A673 (cell line): ENCODE measurements around the gene TWIST1. TPM values are rescaled to one million over a fixed set of nuclear protein-coding genes. Genes with fewer than 3 reads are reported as not detected.

Experiments
- BruUV-seq: library from RNA; stranded (reverse); fragments of 400-500 nt; replicated peaks from 2 replicates; lab custom pipeline; 2021; lab: Mats Ljungman, UMichigan
- CTCF ChIA-PET: fragments of 300-600 bp; sonication (Branson Sonifier 250); formaldehyde crosslinking; loops from one replicate; lab custom pipeline; 2022; ENCODE audit warnings: antibody characterized with exemption; lab: Charles Lee
- POLR2A ChIA-PET: fragments of 300-600 bp; sonication (Branson Sonifier 250); formaldehyde crosslinking; loops from one replicate; lab custom pipeline; 2022; ENCODE audit warnings: antibody characterized with exemption; ENCODE audit not compliant: low non-redundant PET; lab: Charles Lee
- DNase-seq: peaks from one replicate; pipeline ENCODE4 v3.0.0-alpha.2; 2015; ENCODE audit warnings: low spot score
- H3K27ac ChIP-seq: fragments of 200-600 bp; sonication (generic); 2 replicates; pipeline ENCODE4 v1.5.1; 2016; ENCODE audit warnings: mixed run types, low read depth, mild to moderate bottlenecking, mixed read lengths, antibody characterized with exemption, low read length; ENCODE audit not compliant: poor library complexity, severe bottlenecking
- H3K27me3 ChIP-seq: fragments of 200-600 bp; sonication (generic); replicated peaks from 2 replicates; pipeline ENCODE4 v1.6.1; 2017; ENCODE audit warnings: mixed run types, low read depth, mild to moderate bottlenecking, mixed read lengths, antibody characterized with exemption, low read length; ENCODE audit not compliant: insufficient read depth, poor library complexity
- H3K36me3 ChIP-seq: fragments of 200-600 bp; sonication (generic); 2 replicates; pipeline ENCODE4 v1.6.1; 2016; ENCODE audit warnings: mixed run types, mild to moderate bottlenecking, mixed read lengths, antibody characterized with exemption, low read length; ENCODE audit not compliant: insufficient read depth, poor library complexity, severe bottlenecking
- H3K4me1 ChIP-seq: fragments of 200-600 bp; sonication (generic); 2 replicates; pipeline ENCODE4 v1.6.1; 2017; ENCODE audit warnings: mixed run types, mild to moderate bottlenecking, mixed read lengths, antibody characterized with exemption, low read length; ENCODE audit not compliant: insufficient read depth, poor library complexity, severe bottlenecking
- H3K4me3 ChIP-seq: fragments of 200-600 bp; sonication (generic); 2 replicates; pipeline ENCODE4 v1.5.1; 2016; ENCODE audit warnings: low read depth, mixed run types, mild to moderate bottlenecking, mixed read lengths, low read length; ENCODE audit not compliant: poor library complexity, severe bottlenecking
- H3K9me3 ChIP-seq: fragments of 200-600 bp; sonication (generic); 2 replicates; pipeline ENCODE4 v1.6.1; 2016; ENCODE audit warnings: mixed run types, low read depth, mild to moderate bottlenecking, mixed read lengths, antibody characterized with exemption, low read length; ENCODE audit not compliant: poor library complexity, severe bottlenecking
- EZH2 ChIP-seq: fragments of 200-600 bp; sonication (generic); IDR thresholded peaks from 2 replicates; pipeline ENCODE4 v1.6.1; 2017; ENCODE audit warnings: borderline replicate concordance, low read depth, mild to moderate bottlenecking, mixed read lengths, antibody characterized with exemption, low read length; ENCODE audit not compliant: poor library complexity, severe bottlenecking
- intact Hi-C: fragments of 100-400 bp; cut with micrococcal nuclease; formaldehyde crosslinking; loops from one replicate; pipeline ENCODE4 v1.10.0; 2022; ENCODE audit not compliant: unreplicated experiment
- total RNA-seq: library from RNA; stranded (reverse); gene quantifications from 2 replicates; pipeline ENCODE4 v1.2.3, GENCODE V29; 2021
- TF ChIP-seq, protein P1 (sequence below): fragments of 300-800, 200-600 bp; sonication (generic); conservative IDR thresholded peaks from 2 replicates; pipeline ENCODE4 v1.5.1; 2017; ENCODE audit warnings: low read depth, mild to moderate bottlenecking, antibody characterized with exemption, low read length, moderate library complexity, mixed read lengths

The TWIST1 gene
- total RNA-seq, 1 experiment from 2014 or later, result 41.6 TPM

DNA sequence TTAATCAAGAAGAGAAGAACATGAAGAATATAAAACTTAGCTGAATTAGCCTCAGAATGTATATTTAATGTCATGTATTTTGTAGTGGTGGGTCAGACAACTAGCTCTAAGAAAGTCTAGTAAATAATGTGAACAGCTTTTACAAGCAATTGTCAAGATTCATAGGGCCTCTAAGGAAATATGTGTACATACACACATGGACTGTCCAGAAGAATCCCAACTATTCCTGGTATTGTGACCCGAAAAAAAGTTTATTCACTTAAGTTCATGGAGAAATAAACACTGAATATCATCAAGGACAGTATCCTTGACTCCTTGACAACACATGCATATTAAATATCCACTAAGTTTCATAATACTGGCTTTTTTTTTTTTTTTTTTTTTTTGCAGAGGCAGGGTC is 11.4 kb upstream of the TWIST1 start:
- ChIA-PET CTCF (no interaction called here), POLR2A (no interaction called here)
- DNase-seq, result no peak
- peaks cover 4% of the 10 kb centered on the region for H3K4me1 ChIP-seq
- no peaks in the 10 kb centered on the region for H3K36me3 ChIP-seq
- H3K9me3 ChIP-seq, result no peaks in the 10 kb centered on the region
- intact Hi-C loops, result no loop called here
- no peaks in the 10 kb centered on the region for H3K27me3 ChIP-seq
- no peak for TF ChIP-seq EZH2
- TF ChIP-seq, protein P1, sequence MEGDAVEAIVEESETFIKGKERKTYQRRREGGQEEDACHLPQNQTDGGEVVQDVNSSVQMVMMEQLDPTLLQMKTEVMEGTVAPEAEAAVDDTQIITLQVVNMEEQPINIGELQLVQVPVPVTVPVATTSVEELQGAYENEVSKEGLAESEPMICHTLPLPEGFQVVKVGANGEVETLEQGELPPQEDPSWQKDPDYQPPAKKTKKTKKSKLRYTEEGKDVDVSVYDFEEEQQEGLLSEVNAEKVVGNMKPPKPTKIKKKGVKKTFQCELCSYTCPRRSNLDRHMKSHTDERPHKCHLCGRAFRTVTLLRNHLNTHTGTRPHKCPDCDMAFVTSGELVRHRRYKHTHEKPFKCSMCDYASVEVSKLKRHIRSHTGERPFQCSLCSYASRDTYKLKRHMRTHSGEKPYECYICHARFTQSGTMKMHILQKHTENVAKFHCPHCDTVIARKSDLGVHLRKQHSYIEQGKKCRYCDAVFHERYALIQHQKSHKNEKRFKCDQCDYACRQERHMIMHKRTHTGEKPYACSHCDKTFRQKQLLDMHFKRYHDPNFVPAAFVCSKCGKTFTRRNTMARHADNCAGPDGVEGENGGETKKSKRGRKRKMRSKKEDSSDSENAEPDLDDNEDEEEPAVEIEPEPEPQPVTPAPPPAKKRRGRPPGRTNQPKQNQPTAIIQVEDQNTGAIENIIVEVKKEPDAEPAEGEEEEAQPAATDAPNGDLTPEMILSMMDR, result no peak
- BruUV-seq, result no TSS peak
- H3K27ac ChIP-seq, result no peak overlapping the region
- H3K4me3 ChIP-seq, result no peak overlapping the region

DNA sequence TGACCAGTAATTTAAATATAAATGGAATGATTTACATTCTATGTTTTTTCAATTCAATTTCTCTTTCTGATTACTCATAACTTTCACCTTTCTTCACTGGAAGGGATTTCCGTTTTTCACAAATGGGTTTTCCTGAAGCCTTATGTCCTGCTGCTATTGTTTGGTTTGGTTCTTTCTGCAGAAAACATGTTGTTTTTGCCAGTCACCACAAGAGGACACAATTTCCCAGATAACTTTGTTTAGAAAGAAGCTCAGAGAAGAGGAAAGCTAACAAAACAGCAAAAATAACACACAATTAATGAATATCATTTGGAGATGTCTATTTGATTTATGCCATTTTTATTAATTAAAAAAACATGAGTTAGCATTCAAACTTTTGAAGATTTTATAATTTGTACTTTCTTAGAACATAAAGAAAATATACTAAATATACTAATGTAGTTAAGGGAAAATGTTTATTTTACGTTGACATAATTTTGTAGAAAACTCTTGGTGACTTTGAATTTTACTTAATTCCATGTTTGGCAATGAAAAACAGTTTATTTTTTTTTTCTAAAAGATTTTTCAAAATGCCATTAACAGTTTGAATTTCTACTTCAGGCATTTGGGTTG is 4.6 kb upstream of the TWIST1 start:
- Histone ChIP-seq H3K4me1 (peaks cover 7% of the 10 kb centered on the region), H3K36me3 (no peaks in the 10 kb centered on the region), H3K27me3 (no peaks in the 10 kb centered on the region), H3K9me3 (no peaks in the 10 kb centered on the region), H3K4me3 (no peak overlapping the region), H3K27ac (no peak overlapping the region)
- DNase-seq, result peak; percentile 77
- no TSS peak for BruUV-seq
- CTCF ChIA-PET, result interaction anchor here (0.6 to 1.0 kb wide), 6 partner anchors 319 to 769 kb away, joined by 3 to 11 read pairs (median 4); no protein-coding TSS in a partner anchor
- intact Hi-C loops, result loop anchor here (2.0 to 5.0 kb wide), 6 partner anchors 140 to 543 kb away; no protein-coding TSS in a partner anchor
- no peak for TF ChIP-seq EZH2
- TF ChIP-seq, protein P1, result peak; percentile 90
- POLR2A ChIA-PET, result no interaction called here

DNA sequence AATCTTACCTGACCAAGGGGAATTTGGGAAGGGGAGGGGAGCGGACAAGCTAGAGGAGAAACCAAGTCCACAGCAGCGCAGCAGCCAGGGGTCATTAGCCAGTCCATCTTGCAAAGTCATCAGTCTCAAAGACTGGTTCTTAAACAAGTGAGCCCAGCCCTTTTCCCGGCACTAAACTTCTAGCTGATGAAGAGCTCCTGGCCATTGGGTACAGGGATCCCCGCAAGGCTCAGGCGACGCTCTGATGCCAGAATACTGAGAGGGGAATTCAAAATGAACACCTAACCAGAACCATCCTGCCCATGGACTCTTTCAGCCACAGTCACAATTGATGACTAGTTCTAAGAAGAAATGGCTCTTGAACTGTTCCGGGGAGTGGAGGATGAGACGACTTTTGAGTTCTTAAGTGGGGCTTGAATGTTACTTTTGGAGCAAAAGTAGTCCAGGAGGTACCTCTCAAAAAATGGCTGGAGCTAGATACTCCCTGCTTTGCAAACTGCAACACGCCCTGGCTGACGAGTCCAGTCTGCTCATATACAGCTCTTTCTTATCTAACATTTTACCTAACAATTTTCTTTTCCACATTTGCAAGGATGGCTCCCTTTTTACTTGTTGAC is 2.5 kb upstream of the TWIST1 start:
- BruUV-seq, result no TSS peak
- ChIA-PET CTCF (no interaction called here), POLR2A (no interaction called here)
- intact Hi-C loops, result loop anchor here (5.0 kb wide), 6 partner anchors 142 to 768 kb away; no protein-coding TSS in a partner anchor
- no peak overlapping the region for H3K27ac ChIP-seq
- H3K9me3 ChIP-seq, result no peaks in the 10 kb centered on the region
- peaks cover 8% of the 10 kb centered on the region for H3K4me1 ChIP-seq
- no peak for DNase-seq
- TF ChIP-seq, protein P1, result no peak
- TF ChIP-seq EZH2, result no peak
- no peaks in the 10 kb centered on the region for H3K27me3 ChIP-seq
- no peak overlapping the region for H3K4me3 ChIP-seq
- no peaks in the 10 kb centered on the region for H3K36me3 ChIP-seq
